PC-3 (cell line): Measurements from ENCODE around the gene ENO1. TPM values are rescaled to one million over a fixed set of nuclear protein-coding genes. Genes with fewer than 3 reads are reported as not detected.

Experiments
- ATAC-seq: fragments of 200-7000 bp; cut with Tn5 transposase; 2 replicates; pipeline ENCODE4 v1.9.1; 2020; ENCODE audit warnings: mild to moderate bottlenecking, moderate library complexity
- BruUV-seq: library from RNA; stranded (reverse); fragments of 400-500 nt; replicated peaks from 2 replicates; lab custom pipeline; 2021; lab: Mats Ljungman, UMichigan
- CTCF ChIA-PET: fragments of 300-600 bp; sonication (Branson Sonifier 250); formaldehyde crosslinking; loops from one replicate; lab custom pipeline; 2022; ENCODE audit warnings: antibody characterized with exemption; lab: Charles Lee
- POLR2A ChIA-PET: fragments of 300-600 bp; sonication (Branson Sonifier 250); formaldehyde crosslinking; loops from one replicate; lab custom pipeline; 2022; ENCODE audit warnings: antibody characterized with exemption; ENCODE audit not compliant: unreplicated experiment; lab: Charles Lee
- DNase-seq: peaks from one replicate; pipeline ENCODE4 v3.0.0-alpha.2; 2015
- H2AFZ ChIP-seq: fragments of 300-600 bp; sonication (generic); 2 replicates; pipeline ENCODE4 v1.6.0; 2016; ENCODE audit warnings: antibody characterized with exemption, low read length
- H3F3A ChIP-seq: fragments of 300-600 bp; sonication (generic); one replicate; pipeline ENCODE4 v1.6.0; 2017; ENCODE audit warnings: antibody characterized with exemption, low read length, control low read depth, mild to moderate bottlenecking; ENCODE audit not compliant: unreplicated experiment
- H3K27ac ChIP-seq: fragments of 300-600 bp; sonication (generic); 2 replicates; pipeline ENCODE4 v1.5.1; 2016; ENCODE audit warnings: mild to moderate bottlenecking, low read length
- H3K27me3 ChIP-seq: fragments of 300-600 bp; sonication (generic); 2 replicates; pipeline ENCODE4 v1.6.1; 2016; ENCODE audit warnings: low read length, mixed read lengths
- H3K36me3 ChIP-seq: fragments of 300-600 bp; sonication (generic); 2 replicates; pipeline ENCODE4 v1.6.1; 2016; ENCODE audit warnings: low read depth, mixed run types, low read length, mixed read lengths
- H3K4me1 ChIP-seq: fragments of 300-600 bp; sonication (generic); 2 replicates; pipeline ENCODE4 v1.5.1; 2016; ENCODE audit warnings: low read length; ENCODE audit not compliant: insufficient read depth
- H3K4me2 ChIP-seq: fragments of 300-600 bp; sonication (generic); 2 replicates; pipeline ENCODE4 v1.6.0; 2016; ENCODE audit warnings: low read length
- H3K4me3 ChIP-seq: fragments of 300-600 bp; sonication (generic); 2 replicates; pipeline ENCODE4 v1.5.1; 2016; ENCODE audit warnings: mild to moderate bottlenecking, low read length, mixed read lengths
- H3K79me2 ChIP-seq: fragments of 300-600 bp; sonication (generic); 2 replicates; pipeline ENCODE4 v1.6.1; 2017; ENCODE audit warnings: low read length, mixed read lengths
- H3K9ac ChIP-seq: fragments of 300-600 bp; sonication (generic); 2 replicates; pipeline ENCODE4 v1.6.0; 2016; ENCODE audit warnings: mild to moderate bottlenecking, low read length
- H3K9me2 ChIP-seq: fragments of 300-600 bp; sonication (generic); replicated peaks from 2 replicates; pipeline ENCODE4 v1.6.1; 2016; ENCODE audit warnings: mixed run types, low read length, mixed read lengths
- H3K9me3 ChIP-seq: fragments of 300-600 bp; sonication (generic); 2 replicates; pipeline ENCODE4 v1.6.1; 2016; ENCODE audit warnings: low read length, mixed read lengths
- H4K20me1 ChIP-seq: fragments of 300-600 bp; sonication (generic); 2 replicates; pipeline ENCODE4 v1.6.1; 2016; ENCODE audit warnings: low read length, mixed read lengths
- EZH2 ChIP-seq: fragments of 300-600 bp; sonication (generic); IDR thresholded peaks from one replicate; pipeline ENCODE4 v1.6.1; 2017; ENCODE audit warnings: antibody characterized with exemption, mild to moderate bottlenecking, low read length; ENCODE audit not compliant: unreplicated experiment
- EZH2phosphoT487 ChIP-seq: fragments of 300-600 bp; sonication (generic); IDR thresholded peaks from 2 replicates; pipeline ENCODE4 v1.6.1; 2018; ENCODE audit warnings: mild to moderate bottlenecking, antibody characterized with exemption, low read length, borderline replicate concordance
- intact Hi-C: fragments of 100-400 bp; cut with micrococcal nuclease; formaldehyde crosslinking; loops from 2 replicates; pipeline ENCODE4 v1.9.0; 2023
- total RNA-seq: library from RNA; depleted of rRNA; stranded (reverse); fragments of >200 nt; gene quantifications from 2 replicates; pipeline ENCODE4 v1.2.3, GENCODE V29; 2014
- TF ChIP-seq, protein P1 (sequence below): fragments of 300-600 bp; sonication (generic); conservative IDR thresholded peaks from 2 replicates; pipeline ENCODE4 v1.5.1; 2017; ENCODE audit warnings: antibody characterized with exemption, low read depth, mild to moderate bottlenecking, low read length

Gene ENO1
- total RNA-seq, 1 experiment from 2014 or later = 3,712 TPM

DNA sequence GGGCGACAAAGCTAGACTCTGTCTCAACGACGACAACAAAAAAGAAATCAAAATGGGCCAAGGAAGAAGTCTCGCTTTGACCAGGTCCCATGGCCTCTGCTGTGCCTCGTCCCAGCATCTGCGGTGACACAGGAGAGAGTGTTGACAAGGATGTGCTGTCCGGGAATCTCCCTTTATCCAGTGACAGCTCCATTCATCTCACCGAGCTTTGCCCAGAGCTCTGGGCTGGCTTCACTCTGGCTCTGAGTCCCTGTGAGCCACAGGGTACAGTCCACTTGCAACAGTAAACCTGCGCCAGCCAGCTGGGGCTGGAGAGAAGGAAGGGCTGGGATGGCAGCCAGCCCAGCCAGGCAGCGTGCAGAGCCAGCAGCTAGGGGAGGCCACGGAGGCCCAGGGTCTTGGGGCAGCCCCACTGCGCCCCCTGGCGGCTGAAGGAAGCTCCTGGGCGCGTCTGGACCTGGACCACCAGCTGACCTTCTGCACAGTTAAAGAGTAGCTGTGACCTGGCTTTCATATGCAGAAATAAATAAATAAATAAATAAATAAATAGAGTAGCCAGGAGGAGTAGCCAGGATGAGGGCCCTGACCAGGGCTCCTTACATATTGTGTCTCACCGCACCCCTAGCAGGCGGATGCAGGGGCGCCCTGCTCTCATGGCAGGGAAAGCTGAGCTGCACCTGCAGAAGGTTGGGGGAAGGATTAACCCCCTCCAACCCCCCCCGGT is 29.7 kb downstream of the ENO1 start:
- POLR2A ChIA-PET = interaction anchor here (0.6 to 0.7 kb wide), 4 partner anchors 25 to 109 kb away, joined by 3 to 7 read pairs (median 4); partner anchors contain the start of gene RERE
- H2AFZ ChIP-seq = no peak overlapping the region
- H3K4me2 ChIP-seq = peak overlapping the region; percentile 38; the same call in 1 of the 2 replicates

DNA sequence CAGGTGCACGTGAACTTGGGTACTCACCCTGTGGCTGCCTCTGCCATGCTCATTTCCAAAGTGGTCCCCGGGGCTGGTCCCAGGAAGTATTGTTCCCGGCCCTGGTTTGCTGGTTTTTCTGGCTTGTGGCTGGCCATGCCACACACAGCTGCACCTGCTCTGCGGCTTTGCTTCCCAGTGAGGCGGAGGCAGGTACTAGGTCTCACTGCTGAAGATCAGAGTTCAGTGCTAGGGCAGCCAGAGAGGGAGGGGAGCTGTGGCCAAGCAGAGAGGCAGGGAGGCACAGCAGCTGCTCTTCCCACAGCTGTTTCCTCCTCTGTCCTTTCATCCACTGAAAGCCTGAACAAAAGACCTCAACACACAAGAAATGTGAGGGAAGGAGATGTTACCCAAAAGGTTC is 30.5 kb downstream of the ENO1 start:
- no peak overlapping the region for H3K27ac ChIP-seq
- H3K4me2 ChIP-seq = no peak overlapping the region
- H3K4me3 ChIP-seq = no peak overlapping the region
- ATAC-seq = no peak
- H3K9ac ChIP-seq = no peak overlapping the region
- H3K9me2 ChIP-seq = no peaks in the 10 kb centered on the region
- peaks cover 5% of the 10 kb centered on the region for H3K4me1 ChIP-seq
- H4K20me1 ChIP-seq = no peaks in the 10 kb centered on the region
- H3F3A ChIP-seq = no peaks in the 10 kb centered on the region
- no peaks in the 10 kb centered on the region for H3K27me3 ChIP-seq
- TF ChIP-seq EZH2phosphoT487 = no peak
- TF ChIP-seq, protein P1, sequence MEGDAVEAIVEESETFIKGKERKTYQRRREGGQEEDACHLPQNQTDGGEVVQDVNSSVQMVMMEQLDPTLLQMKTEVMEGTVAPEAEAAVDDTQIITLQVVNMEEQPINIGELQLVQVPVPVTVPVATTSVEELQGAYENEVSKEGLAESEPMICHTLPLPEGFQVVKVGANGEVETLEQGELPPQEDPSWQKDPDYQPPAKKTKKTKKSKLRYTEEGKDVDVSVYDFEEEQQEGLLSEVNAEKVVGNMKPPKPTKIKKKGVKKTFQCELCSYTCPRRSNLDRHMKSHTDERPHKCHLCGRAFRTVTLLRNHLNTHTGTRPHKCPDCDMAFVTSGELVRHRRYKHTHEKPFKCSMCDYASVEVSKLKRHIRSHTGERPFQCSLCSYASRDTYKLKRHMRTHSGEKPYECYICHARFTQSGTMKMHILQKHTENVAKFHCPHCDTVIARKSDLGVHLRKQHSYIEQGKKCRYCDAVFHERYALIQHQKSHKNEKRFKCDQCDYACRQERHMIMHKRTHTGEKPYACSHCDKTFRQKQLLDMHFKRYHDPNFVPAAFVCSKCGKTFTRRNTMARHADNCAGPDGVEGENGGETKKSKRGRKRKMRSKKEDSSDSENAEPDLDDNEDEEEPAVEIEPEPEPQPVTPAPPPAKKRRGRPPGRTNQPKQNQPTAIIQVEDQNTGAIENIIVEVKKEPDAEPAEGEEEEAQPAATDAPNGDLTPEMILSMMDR = no peak
- TF ChIP-seq EZH2 = no peak
- intact Hi-C loops = loop anchor here (1.0 to 5.0 kb wide), 3 partner anchors 25 to 122 kb away; no protein-coding TSS in a partner anchor
- DNase-seq = no peak
- H3K9me3 ChIP-seq = no peaks in the 10 kb centered on the region
- BruUV-seq = no TSS peak
- ChIA-PET CTCF (interaction anchor here (0.6 to 1.8 kb wide), 8 partner anchors 25 to 222 kb away, joined by 3 to 19 read pairs (median 4); no protein-coding TSS in a partner anchor), POLR2A (interaction anchor here (0.6 kb wide), 1 partner anchor 30 kb away, joined by 7 read pairs; the partner anchor contains the start of gene RERE)
- H2AFZ ChIP-seq = no peak overlapping the region
- H3K79me2 ChIP-seq = no peaks in the 10 kb centered on the region
- H3K36me3 ChIP-seq = no peaks in the 10 kb centered on the region

More for the DNA sequence above, 29.7 kb downstream of the ENO1 start:
- H3K27ac ChIP-seq = no peak overlapping the region
- no peaks in the 10 kb centered on the region for H3K9me2 ChIP-seq
- no peaks in the 10 kb centered on the region for H3K9me3 ChIP-seq
- H3K36me3 ChIP-seq = no peaks in the 10 kb centered on the region
- ATAC-seq (peak; percentile 98), DNase-seq (peak; percentile 91)
- no peak overlapping the region for H3K4me3 ChIP-seq
- peaks cover 5% of the 10 kb centered on the region for H3K4me1 ChIP-seq
- no peaks in the 10 kb centered on the region for H3K27me3 ChIP-seq
- TF ChIP-seq EZH2 = no peak
- TF ChIP-seq, protein P1 = peak; percentile 73
- TF ChIP-seq EZH2phosphoT487 = no peak
- CTCF ChIA-PET = interaction anchor here (0.5 to 1.8 kb wide), 21 partner anchors 26 to 537 kb away, joined by 3 to 19 read pairs (median 4); no protein-coding TSS in a partner anchor
- H3K9ac ChIP-seq = no peak overlapping the region
- intact Hi-C loops = loop anchor here (1.0 to 5.0 kb wide), 4 partner anchors 26 to 288 kb away; no protein-coding TSS in a partner anchor
- BruUV-seq = no TSS peak
- no peaks in the 10 kb centered on the region for H4K20me1 ChIP-seq
- no peaks in the 10 kb centered on the region for H3F3A ChIP-seq
- no peaks in the 10 kb centered on the region for H3K79me2 ChIP-seq
